H1 (cell line): ENCODE results near the gene MUC22. TPM values are rescaled to one million over a fixed set of nuclear protein-coding genes. Genes with fewer than 3 reads are reported as not detected.

ENCODE experiments used
- CHD7 ChIP-seq: fragments of 300-600 bp; sonication (generic); IDR thresholded peaks from 2 replicates; pipeline ENCODE4 v1.7.1; 2012; ENCODE audit warnings: low read length, moderate library complexity, mild to moderate bottlenecking, inconsistent platforms; ENCODE audit not compliant: insufficient replicate concordance
- SRF ChIP-seq: IDR thresholded peaks from 2 replicates; pipeline ENCODE4 v1.6.1; 2011; ENCODE audit warnings: mild to moderate bottlenecking, low read depth, low read length, moderate library complexity
- polyA plus RNA-seq, 7 experiments: library from polyadenylated mRNA; depleted of rRNA in 3 of 7; stranded (reverse) in 5 of 7; unstranded in 2 of 7; fragments of >200 nt in 5 of 7; fragments of 200-250 nt in 2 of 7; gene quantifications; 1 replicate in 5 of 7; 2 replicates in 1 of 7; 4 replicates in 1 of 7; pipeline versions ENCODE4 v1.2.1 to v1.2.3, GENCODE V29; 2011 to 2013; ENCODE audit warnings: missing spikeins in 2 of 7, mixed read lengths in 2 of 7
- total RNA-seq: library from RNA; stranded (reverse); fragmentation: NEBNext Ultra II Directional; extraction: Animal tissue kit (Norgen Biotek cat#: 25700); gene quantifications from 2 replicates; pipeline ENCODE4 v1.2.1, GENCODE V29; 2021

Gene MUC22
- total and polyA plus RNA-seq, 2 of the 8 experiments (the other 6 are each of a cell fraction or from before 2014, with no cell fraction given), result 0.02 TPM; not detected in 1

GRCh38 chr6:30965140-30965601 lies 45.1 kb upstream of the MUC22 start (continued):
- TF ChIP-seq CHD7 (no peak), SRF (no peak)
